ENCODE results near the gene VAPA. TPM values are rescaled to one million over a fixed set of nuclear protein-coding genes. Genes with fewer than 3 reads are reported as not detected.

The VAPA gene
- total RNA-seq, 1 donor from 2014 or later, result 169 TPM

DNA sequence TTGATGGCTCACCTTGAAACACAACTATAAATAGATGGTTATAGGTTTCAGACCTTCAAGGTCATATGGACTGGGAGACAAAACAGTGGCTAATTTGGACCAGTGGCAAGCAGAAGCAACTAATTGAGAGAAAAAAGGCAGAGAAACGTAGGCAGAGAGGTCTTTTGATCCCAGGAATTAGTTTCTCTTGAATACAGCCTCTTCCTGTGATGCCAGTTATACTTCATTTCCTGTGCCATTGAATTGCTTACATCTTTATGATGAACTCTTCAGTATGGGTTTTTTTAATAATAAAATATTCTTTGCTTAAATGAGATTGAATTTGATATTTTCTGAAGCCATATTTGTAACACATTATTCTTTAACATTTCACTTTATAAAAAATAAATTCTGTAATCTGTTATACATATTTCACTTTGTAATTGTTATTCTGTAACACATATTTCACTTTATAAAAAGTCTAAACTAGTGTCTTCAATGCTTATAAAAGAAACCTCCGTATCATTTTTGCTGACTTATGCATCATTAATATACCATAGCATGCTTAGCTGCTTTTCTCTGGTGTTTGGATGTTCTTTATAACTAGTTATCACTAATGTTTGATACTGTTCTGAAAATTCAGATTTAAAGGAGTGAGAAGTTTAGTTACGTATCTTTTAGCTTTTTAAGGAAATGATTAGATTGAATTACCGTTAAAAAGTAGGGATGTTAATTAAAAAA is 8.9 kb downstream of the VAPA start:
- TF ChIP-seq CTCF (conservative IDR thresholded peaks at IDR 0.05; ENCODE audit: low read depth, low read length), result no peak
- no peak overlapping the region for H3K4me3 ChIP-seq (ENCODE audit: low read depth, low read length)
- no peak for DNase-seq (ENCODE audit: low read depth)

GRCh38 chr18:9924371-9924943 is 10.6 kb downstream of the VAPA start:
- no peak overlapping the region for H3K4me3 ChIP-seq (ENCODE audit: low read depth, low read length)
- DNase-seq (ENCODE audit: low read depth), result no peak
- no peak for TF ChIP-seq CTCF (conservative IDR thresholded peaks at IDR 0.05; ENCODE audit: low read depth, low read length)

- no peak for DNase-seq (ENCODE audit: low read depth)
- no peak overlapping the region for H3K4me3 ChIP-seq (ENCODE audit: low read depth, low read length)
- TF ChIP-seq CTCF (conservative IDR thresholded peaks at IDR 0.05; ENCODE audit: low read depth, low read length), result no peak
Observed at GRCh38 chr18:9925369-9925768, 11.6 kb downstream of the VAPA start.

GRCh38 chr18:9925795-9926194 is 12.0 kb downstream of the VAPA start:
- TF ChIP-seq CTCF (conservative IDR thresholded peaks at IDR 0.05; ENCODE audit: low read depth, low read length), result no peak
- no peak overlapping the region for H3K4me3 ChIP-seq (ENCODE audit: low read depth, low read length)
- no peak for DNase-seq (ENCODE audit: low read depth)

- H3K4me3 ChIP-seq (ENCODE audit: low read depth, low read length), result no peak overlapping the region
- no peak for DNase-seq (ENCODE audit: low read depth)
- TF ChIP-seq CTCF (conservative IDR thresholded peaks at IDR 0.05; ENCODE audit: low read depth, low read length), result no peak
Observed at GRCh38 chr18:9926223-9926894, 12.5 kb downstream of the VAPA start.

DNA sequence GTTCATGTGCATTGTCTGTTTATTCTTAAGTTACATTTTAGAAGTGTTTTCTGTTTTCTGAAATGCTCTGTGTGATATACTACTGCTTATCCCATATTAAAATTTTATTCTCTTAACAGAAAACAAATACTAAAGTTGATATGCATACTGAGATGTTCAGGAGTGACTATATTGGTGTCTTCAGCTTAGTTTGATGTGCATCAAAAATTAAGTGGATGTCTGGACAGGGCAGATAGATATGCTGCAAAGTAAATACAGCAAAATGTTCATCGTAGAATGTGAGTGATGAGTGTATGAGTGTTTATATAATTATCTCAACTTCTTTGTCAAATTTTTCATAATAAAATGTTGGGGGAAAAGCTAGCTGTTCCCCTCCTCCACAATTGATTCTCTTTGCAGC is 13.2 kb downstream of the VAPA start:
- H3K4me3 ChIP-seq (ENCODE audit: low read depth, low read length), result no peak overlapping the region
- TF ChIP-seq CTCF (conservative IDR thresholded peaks at IDR 0.05; ENCODE audit: low read depth, low read length), result no peak
- no peak for DNase-seq (ENCODE audit: low read depth)

Data from epithelial cell of proximal tubule (primary cell).